ENCODE measurements around the gene PLXNA4.

Gene PLXNA4

DNA sequence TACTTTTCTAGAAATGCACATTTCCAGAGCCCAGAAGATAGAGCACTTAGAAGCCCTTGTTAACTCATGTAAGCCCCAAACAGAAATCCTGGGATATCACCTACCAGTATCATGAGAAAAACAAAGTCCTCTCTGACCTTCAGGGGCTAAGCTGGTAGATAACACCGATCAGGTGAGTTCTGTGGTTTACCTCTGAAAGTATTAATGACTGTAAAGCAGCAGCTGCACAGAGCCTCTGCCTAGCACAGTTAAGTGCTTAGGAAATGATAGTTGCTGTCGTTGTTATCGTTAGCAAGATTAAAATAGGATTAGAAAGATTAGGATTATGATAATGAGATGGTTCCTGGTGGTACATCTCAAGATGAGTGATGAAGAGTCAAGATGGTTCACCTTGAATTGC lies 64.9 kb downstream of the PLXNA4 start:
- Histone ChIP-seq H3K9me3 (replicated peaks in 1 of 11) (no peaks in the 10 kb centered on the region), H3K9ac (no peak overlapping the region), H3K27me3 (no peaks in the 10 kb centered on the region), H3K4me1 (peaks cover 0 to 40% (median 34%) of the 10 kb centered on the region in 10 experiments; a peak in 16 of 20 replicates), H3K4me2 (peak overlapping the region in 4 of 11 experiments; percentile 43 to 79 (median 70); a peak in 6 of 22 replicates), H3K36me3 (no peaks in the 10 kb centered on the region), H3K27ac (no peak overlapping the region), H4K20me1 (no peaks in the 10 kb centered on the region), H3K4me3 (no peak overlapping the region)
- no peak for TF ChIP-seq Cebpa-rat (IDR thresholded peaks at IDR 0.05)

DNA sequence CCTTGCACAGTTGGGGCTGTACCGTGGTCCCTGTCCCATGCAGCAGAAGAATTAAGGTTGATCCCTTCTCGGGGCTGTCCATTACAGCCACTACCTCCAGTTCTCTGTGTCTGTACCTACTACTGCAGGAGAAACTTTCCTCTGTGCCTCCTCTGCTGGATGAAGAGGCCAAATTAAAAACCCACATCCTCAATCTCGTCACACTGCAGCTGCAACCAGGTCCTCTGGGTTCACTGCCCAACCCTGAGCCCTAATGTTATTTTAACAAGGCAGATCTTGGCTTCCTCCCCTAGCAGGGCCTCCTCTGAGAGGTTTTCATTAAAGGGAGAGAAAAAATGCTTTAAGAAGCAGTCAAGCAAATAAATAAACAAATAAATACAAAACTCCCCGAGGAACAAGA lies 66.6 kb downstream of the PLXNA4 start:
- H3K9ac ChIP-seq: peak overlapping the region in 3 of 11 experiments; percentile 10 to 32 (median 23); a peak in 1 of 22 replicates
- no peak for TF ChIP-seq Cebpa-rat (IDR thresholded peaks at IDR 0.05)
- H3K9me3 ChIP-seq (replicated peaks in 1 of 11): no peaks in the 10 kb centered on the region
- no peaks in the 10 kb centered on the region for H3K27me3 ChIP-seq
- H3K4me3 ChIP-seq: no peak overlapping the region
- H3K4me1 ChIP-seq: peaks cover 0 to 54% (median 44%) of the 10 kb centered on the region in 10 experiments; a peak in 16 of 20 replicates
- no peaks in the 10 kb centered on the region for H4K20me1 ChIP-seq
- H3K27ac ChIP-seq: peak overlapping the region in 4 of 11 experiments; percentile 20 to 41 (median 26); a peak in 6 of 22 replicates
- no peaks in the 10 kb centered on the region for H3K36me3 ChIP-seq
- peak overlapping the region in 9 of 11 experiments; percentile 27 to 82 (median 69); a peak in 18 of 22 replicates for H3K4me2 ChIP-seq

DNA sequence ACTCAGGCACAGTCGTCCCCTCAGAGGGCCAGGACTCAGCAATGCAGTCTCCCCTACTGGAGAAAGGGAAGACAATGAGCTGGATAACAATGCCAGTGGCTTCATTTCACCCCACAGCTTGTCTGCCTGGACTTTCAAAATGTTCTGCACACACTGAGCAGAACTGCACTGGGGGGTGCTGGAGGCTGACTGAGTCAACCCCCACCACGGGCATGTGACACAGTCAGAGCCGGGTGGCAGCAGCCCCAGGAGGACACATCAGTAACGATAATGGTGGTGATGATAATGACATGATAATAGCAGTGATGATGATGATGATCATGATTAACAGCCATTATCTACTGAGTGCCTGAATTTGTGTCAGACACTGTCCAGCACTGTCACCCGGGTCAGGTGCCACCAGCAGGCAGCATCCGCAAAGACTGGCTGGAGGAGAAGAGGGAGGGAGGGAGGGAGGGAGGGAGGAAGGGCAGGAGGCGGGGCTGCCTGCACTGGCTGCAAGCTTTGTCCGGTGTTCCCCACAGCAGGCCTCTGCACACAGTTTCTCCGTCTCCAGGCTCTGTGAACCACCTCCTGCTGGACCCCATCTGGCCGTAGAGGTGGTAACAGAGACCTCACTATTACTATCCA lies 67.4 kb downstream of the PLXNA4 start:
- Histone ChIP-seq H3K9ac (0 out of 22 replicates have a peak overlapping the region, but pooled peaks of 1 of the 11 experiments have one; percentile 10), H3K9me3 (replicated peaks in 1 of 11) (no peaks in the 10 kb centered on the region), H4K20me1 (no peaks in the 10 kb centered on the region), H3K4me1 (peaks cover 0 to 62% (median 52%) of the 10 kb centered on the region in 10 experiments; a peak in 16 of 20 replicates), H3K36me3 (no peaks in the 10 kb centered on the region), H3K27me3 (no peaks in the 10 kb centered on the region), H3K4me2 (peak overlapping the region in 10 of 11 experiments; percentile 12 to 82 (median 65); a peak in 18 of 22 replicates), H3K4me3 (no peak overlapping the region), H3K27ac (peak overlapping the region in 1 of 11 experiments; percentile 31; a peak in 1 of 22 replicates)
- TF ChIP-seq Cebpa-rat (IDR thresholded peaks at IDR 0.05): no peak

DNA sequence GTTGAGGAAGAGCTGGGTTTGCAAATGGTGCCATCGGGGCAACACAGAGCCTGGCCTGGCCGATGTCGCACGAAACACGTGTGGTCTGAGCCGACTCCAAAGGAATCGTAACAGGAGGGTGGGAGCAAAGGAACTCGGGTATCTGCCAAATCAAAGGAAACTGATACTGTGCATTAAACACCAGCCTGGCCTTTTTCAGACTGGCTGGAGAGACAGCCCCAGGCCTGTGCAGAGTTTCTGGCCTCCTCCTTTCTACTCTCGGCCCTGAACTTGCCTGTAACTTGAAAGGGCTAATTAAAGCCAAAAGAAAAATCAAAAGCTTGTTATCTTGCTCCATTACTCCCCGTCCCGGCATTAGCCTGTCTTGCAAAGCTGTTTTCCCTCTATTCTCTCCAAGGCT lies 71.4 kb downstream of the PLXNA4 start:
- H3K27me3 ChIP-seq: no peaks in the 10 kb centered on the region
- no peaks in the 10 kb centered on the region for H4K20me1 ChIP-seq
- H3K4me2 ChIP-seq: peak overlapping the region in 9 of 11 experiments; percentile 9 to 71 (median 61); a peak in 16 of 22 replicates
- H3K4me1 ChIP-seq: peaks cover 0 to 54% (median 44%) of the 10 kb centered on the region in 10 experiments; a peak in 16 of 20 replicates
- H3K4me3 ChIP-seq: no peak overlapping the region
- H3K9ac ChIP-seq: no peak overlapping the region
- no peaks in the 10 kb centered on the region for H3K9me3 ChIP-seq (replicated peaks in 1 of 11)
- no peak overlapping the region for H3K27ac ChIP-seq
- no peaks in the 10 kb centered on the region for H3K36me3 ChIP-seq
- TF ChIP-seq Cebpa-rat (IDR thresholded peaks at IDR 0.05): no peak

DNA sequence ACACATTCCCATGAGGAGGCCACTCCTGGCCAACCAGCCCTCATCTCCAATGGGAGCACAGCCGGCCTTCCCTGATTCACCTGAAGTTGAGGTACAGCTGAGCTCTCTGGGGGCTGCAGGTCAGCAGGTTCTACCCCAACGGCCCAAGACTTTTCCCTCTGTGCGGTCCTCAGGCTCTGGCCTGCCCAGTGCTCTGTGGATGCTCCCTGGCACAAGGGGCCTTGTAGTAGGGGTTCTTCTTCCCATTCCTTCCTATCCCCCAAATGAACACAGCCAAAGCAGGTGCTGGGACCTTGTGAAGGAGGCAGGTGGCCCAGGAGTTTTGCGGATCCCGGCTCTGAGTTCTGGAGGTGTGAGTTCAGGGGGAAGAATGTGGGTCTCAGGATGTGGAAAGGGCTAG lies 72.2 kb downstream of the PLXNA4 start:
- H3K27ac ChIP-seq: no peak overlapping the region
- H3K9ac ChIP-seq: no peak overlapping the region
- H3K4me3 ChIP-seq: no peak overlapping the region
- H3K4me2 ChIP-seq: peak overlapping the region in 9 of 11 experiments; percentile 9 to 71 (median 61); a peak in 18 of 22 replicates
- H4K20me1 ChIP-seq: no peaks in the 10 kb centered on the region
- no peak for TF ChIP-seq Cebpa-rat (IDR thresholded peaks at IDR 0.05)
- H3K9me3 ChIP-seq (replicated peaks in 1 of 11): no peaks in the 10 kb centered on the region
- peaks cover 0 to 53% (median 39%) of the 10 kb centered on the region in 10 experiments; a peak in 16 of 20 replicates for H3K4me1 ChIP-seq
- no peaks in the 10 kb centered on the region for H3K27me3 ChIP-seq
- H3K36me3 ChIP-seq: no peaks in the 10 kb centered on the region

DNA sequence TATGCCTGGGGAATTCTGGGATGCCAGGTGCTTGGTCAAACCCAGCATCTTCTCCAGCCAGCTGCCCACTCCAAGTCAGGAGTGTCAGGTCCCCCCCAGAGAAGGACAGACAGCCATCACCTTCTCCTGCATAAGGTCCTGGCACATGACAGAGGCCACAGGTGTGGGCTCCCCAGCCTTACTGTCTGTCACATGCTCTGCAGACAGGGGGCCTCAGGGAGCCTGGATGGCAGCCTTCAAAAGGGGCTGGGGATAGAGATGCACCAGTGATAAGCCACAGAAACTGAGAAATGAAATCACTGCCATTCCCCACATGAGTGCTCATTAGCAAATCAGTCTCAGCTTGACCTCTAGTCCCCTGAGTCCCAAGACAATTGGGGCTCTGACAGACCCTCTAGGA lies 72.9 kb downstream of the PLXNA4 start:
- Histone ChIP-seq H3K4me1 (peaks cover 0 to 49% (median 34%) of the 10 kb centered on the region in 10 experiments; a peak in 14 of 20 replicates), H3K27me3 (no peaks in the 10 kb centered on the region), H4K20me1 (no peaks in the 10 kb centered on the region), H3K4me3 (no peak overlapping the region), H3K9ac (no peak overlapping the region), H3K9me3 (replicated peaks in 1 of 11) (no peaks in the 10 kb centered on the region), H3K4me2 (peak overlapping the region in 7 of 11 experiments; percentile 37 to 71 (median 62); a peak in 13 of 22 replicates), H3K36me3 (no peaks in the 10 kb centered on the region), H3K27ac (no peak overlapping the region)
- no peak for TF ChIP-seq Cebpa-rat (IDR thresholded peaks at IDR 0.05)

DNA sequence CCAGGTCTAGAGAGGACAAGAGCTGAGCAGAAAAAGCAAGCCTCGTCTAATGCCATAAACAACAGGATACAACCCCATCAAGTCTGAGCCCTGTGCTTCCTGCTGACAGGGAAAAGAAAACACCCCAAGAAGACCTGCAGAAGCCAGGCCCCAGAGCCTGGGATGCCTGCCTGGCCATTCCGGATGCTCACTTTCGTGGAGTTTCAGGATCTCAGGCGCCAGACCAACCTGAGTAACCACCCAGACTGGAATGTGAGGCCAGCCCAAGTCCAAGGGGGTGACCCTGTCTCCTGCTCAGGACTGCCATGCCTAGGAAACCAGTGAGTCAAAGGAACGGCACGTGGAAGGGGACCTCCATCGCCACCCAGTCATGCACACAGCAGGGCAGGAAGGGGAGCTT lies 74.3 kb downstream of the PLXNA4 start:
- Histone ChIP-seq H3K4me3 (no peak overlapping the region), H3K4me1 (peaks cover 0 to 39% (median 29%) of the 10 kb centered on the region in 10 experiments; a peak in 14 of 20 replicates), H3K27ac (no peak overlapping the region), H3K27me3 (no peaks in the 10 kb centered on the region), H3K36me3 (no peaks in the 10 kb centered on the region), H3K9ac (no peak overlapping the region), H3K4me2 (no peak overlapping the region), H3K9me3 (replicated peaks in 1 of 11) (no peaks in the 10 kb centered on the region), H4K20me1 (no peaks in the 10 kb centered on the region)
- no peak for TF ChIP-seq Cebpa-rat (IDR thresholded peaks at IDR 0.05)

DNA sequence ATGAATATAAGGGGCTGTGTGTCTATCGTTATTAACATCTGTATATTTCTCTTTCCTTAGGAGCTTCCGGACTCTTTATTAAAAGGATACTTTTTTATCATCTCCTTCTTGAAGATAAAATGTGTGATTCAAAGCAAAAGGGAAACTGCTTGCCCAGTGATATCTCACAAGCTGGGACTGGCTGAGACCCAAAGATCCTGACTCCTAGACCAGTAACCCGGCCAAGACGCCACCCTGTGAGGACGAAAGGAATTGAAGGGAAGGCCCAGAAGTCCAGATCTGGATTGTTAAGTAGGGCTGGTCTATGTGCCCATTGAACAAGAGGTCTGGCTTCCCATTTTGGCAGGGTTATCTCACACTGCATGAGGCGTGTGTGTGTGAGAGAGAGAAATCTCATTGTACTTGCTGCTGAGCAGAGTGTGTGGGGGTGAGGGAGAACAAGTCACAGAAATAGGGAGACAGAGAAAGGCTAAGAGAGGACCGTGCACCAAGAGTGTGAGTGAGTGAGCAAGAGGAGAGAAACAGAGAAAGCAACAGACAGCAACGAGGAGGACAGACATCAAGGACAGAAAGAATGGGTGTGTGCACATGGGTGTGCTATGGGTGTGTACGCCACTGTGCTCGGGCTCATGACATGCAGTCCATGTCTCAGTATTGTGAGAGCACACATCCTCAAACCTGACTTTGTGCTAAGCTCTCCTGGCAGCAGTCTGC lies 75.4 kb downstream of the PLXNA4 start:
- Histone ChIP-seq H3K4me2 (no peak overlapping the region), H3K4me1 (peaks cover 0 to 42% (median 31%) of the 10 kb centered on the region in 10 experiments; a peak in 14 of 20 replicates), H3K4me3 (no peak overlapping the region), H3K9ac (no peak overlapping the region), H3K9me3 (replicated peaks in 1 of 11) (no peaks in the 10 kb centered on the region), H3K27ac (no peak overlapping the region), H3K36me3 (no peaks in the 10 kb centered on the region), H3K27me3 (no peaks in the 10 kb centered on the region), H4K20me1 (no peaks in the 10 kb centered on the region)
- no peak for TF ChIP-seq Cebpa-rat (IDR thresholded peaks at IDR 0.05)

DNA sequence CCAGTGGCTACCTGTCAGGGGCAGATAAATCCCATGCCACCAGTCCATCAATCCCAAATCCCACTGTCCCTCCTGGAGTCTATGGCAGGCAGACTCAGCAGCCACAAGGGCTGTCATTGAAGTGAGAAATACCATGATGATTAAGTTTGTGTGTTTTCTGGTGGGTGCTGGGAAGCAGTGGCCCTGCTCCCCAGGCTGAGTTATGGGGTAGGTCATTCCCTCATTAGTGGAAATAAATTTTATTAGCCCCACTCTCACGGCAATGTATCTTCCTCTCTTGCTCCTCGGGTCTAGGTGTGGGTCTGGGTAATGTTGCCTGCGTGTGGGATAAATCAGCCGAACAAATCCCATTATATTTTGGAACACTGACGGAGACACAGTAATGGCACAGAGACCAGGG lies 76.8 kb downstream of the PLXNA4 start:
- Histone ChIP-seq H3K9ac (no peak overlapping the region), H3K27ac (no peak overlapping the region), H3K4me2 (peak overlapping the region in 8 of 11 experiments; percentile 7 to 51 (median 16); a peak in 9 of 22 replicates), H3K9me3 (replicated peaks in 1 of 11) (no peaks in the 10 kb centered on the region), H3K36me3 (no peaks in the 10 kb centered on the region), H3K4me1 (peaks cover 0 to 31% (median 21%) of the 10 kb centered on the region in 10 experiments; a peak in 14 of 20 replicates), H3K4me3 (no peak overlapping the region), H4K20me1 (no peaks in the 10 kb centered on the region), H3K27me3 (no peaks in the 10 kb centered on the region)
- TF ChIP-seq Cebpa-rat (IDR thresholded peaks at IDR 0.05): no peak
